ENCODE data around the gene TAPT1. TPM values are rescaled to one million over a fixed set of nuclear protein-coding genes. Genes with fewer than 3 reads are reported as not detected.

TAPT1 gene
- total and polyA plus RNA-seq, 7 donors, result 6.0 to 43.8 (median 29.4) TPM

- no peaks in the 10 kb centered on the region for H3K27me3 ChIP-seq
- intact Hi-C loops (cut with DNase I), result no loop called here
- no peak for TF ChIP-seq POLR2A (IDR thresholded peaks at IDR 0.05)
- no peak for TF ChIP-seq CTCF (IDR thresholded peaks at IDR 0.05)
- TF ChIP-seq EP300 (IDR thresholded peaks at IDR 0.05), result no peak
- TF ChIP-seq POLR2AphosphoS5 (IDR thresholded peaks at IDR 0.05), result no peak
- 94 to 96% methylated on average over 1 of the region's 1 CpG for WGBS, 2 donors
- no peaks in the 10 kb centered on the region for H3K36me3 ChIP-seq
- no peaks in the 10 kb centered on the region for H3K4me1 ChIP-seq
- H3K9me3 ChIP-seq, result no peaks in the 10 kb centered on the region
- DNase-seq, result no peak
- no peak overlapping the region for H3K4me3 ChIP-seq
- no peak overlapping the region for H3K27ac ChIP-seq
Observed at GRCh38 chr4:16245241-16245640, 19.0 kb upstream of the TAPT1 start.

GRCh38 chr4:16243285-16243684 lies 17.0 kb upstream of the TAPT1 start:
- no peaks in the 10 kb centered on the region for H3K27me3 ChIP-seq
- H3K4me1 ChIP-seq, result no peaks in the 10 kb centered on the region
- no peaks in the 10 kb centered on the region for H3K9me3 ChIP-seq
- no peak for TF ChIP-seq CTCF (IDR thresholded peaks at IDR 0.05)
- no peak for TF ChIP-seq POLR2A (IDR thresholded peaks at IDR 0.05)
- no peak for TF ChIP-seq EP300 (IDR thresholded peaks at IDR 0.05)
- TF ChIP-seq POLR2AphosphoS5 (IDR thresholded peaks at IDR 0.05), result no peak
- no peak overlapping the region for H3K27ac ChIP-seq
- WGBS, 2 donors, result 94 to 95% methylated on average over 4 of the region's 4 CpGs
- intact Hi-C loops (cut with DNase I), result no loop called here
- no peak overlapping the region for H3K4me3 ChIP-seq
- no peaks in the 10 kb centered on the region for H3K36me3 ChIP-seq
- no peak for DNase-seq

- Histone ChIP-seq H3K27me3 (no peaks in the 10 kb centered on the region), H3K4me1 (no peaks in the 10 kb centered on the region), H3K36me3 (no peaks in the 10 kb centered on the region), H3K9me3 (no peaks in the 10 kb centered on the region), H3K27ac (no peak overlapping the region), H3K4me3 (no peak overlapping the region)
- intact Hi-C loops (cut with DNase I), result no loop called here
- TF ChIP-seq CTCF (IDR thresholded peaks at IDR 0.05), result no peak
- no peak for TF ChIP-seq POLR2A (IDR thresholded peaks at IDR 0.05)
- no peak for TF ChIP-seq POLR2AphosphoS5 (IDR thresholded peaks at IDR 0.05)
- TF ChIP-seq EP300 (IDR thresholded peaks at IDR 0.05), result no peak
- DNase-seq, result no peak
Observed at GRCh38 chr4:16240300-16240699, 14.0 kb upstream of the TAPT1 start.

GRCh38 chr4:16239086-16239485 lies 12.8 kb upstream of the TAPT1 start:
- no peaks in the 10 kb centered on the region for H3K9me3 ChIP-seq
- DNase-seq, result no peak
- intact Hi-C loops (cut with DNase I), result no loop called here
- H3K4me3 ChIP-seq, result no peak overlapping the region
- H3K36me3 ChIP-seq, result no peaks in the 10 kb centered on the region
- no peak overlapping the region for H3K27ac ChIP-seq
- WGBS, 2 donors, result 94% methylated on average over 3 of the region's 3 CpGs
- no peaks in the 10 kb centered on the region for H3K4me1 ChIP-seq
- no peaks in the 10 kb centered on the region for H3K27me3 ChIP-seq
- no peak for TF ChIP-seq POLR2AphosphoS5 (IDR thresholded peaks at IDR 0.05)
- TF ChIP-seq CTCF (IDR thresholded peaks at IDR 0.05), result no peak
- TF ChIP-seq POLR2A (IDR thresholded peaks at IDR 0.05), result no peak
- no peak for TF ChIP-seq EP300 (IDR thresholded peaks at IDR 0.05)

- 86 to 92% methylated on average over 3 of the region's 3 CpGs for WGBS, 2 donors
- TF ChIP-seq CTCF (IDR thresholded peaks at IDR 0.05) (no peak), POLR2A (IDR thresholded peaks at IDR 0.05) (no peak)
Observed at GRCh38 chr4:16238327-16238726, 12.1 kb upstream of the TAPT1 start.

More at GRCh38 chr4:16238327-16238726, 12.1 kb upstream of the TAPT1 start:
- Histone ChIP-seq H3K36me3 (no peaks in the 10 kb centered on the region), H3K4me1 (peaks cover 0 to 3% (median 0%) of the 10 kb centered on the region in 4 donors), H3K27ac (no peak overlapping the region), H3K4me3 (no peak overlapping the region), H3K27me3 (no peaks in the 10 kb centered on the region), H3K9me3 (no peaks in the 10 kb centered on the region)
- DNase-seq, result no peak
- intact Hi-C loops (cut with DNase I), result no loop called here

Measured in sigmoid colon (tissue), 7 donors.